AG09319 (cell line): ENCODE measurements around the gene FAM24B.
"Not testable (repeated sequence)": the region's sequence is repeated elsewhere in the genome, so short reads cannot be mapped to it uniquely, and the experiment has no call there.

Experiments
- DNase-seq: peaks from one replicate; pipeline ENCODE4 v3.0.0-alpha.2; 2010; ENCODE audit warnings: low read depth; ENCODE audit errors: extremely low read depth
- TF ChIP-seq, protein P1 (sequence below): IDR thresholded peaks from 2 replicates; pipeline ENCODE4 v1.5.1; 2011; ENCODE audit warnings: low read depth, mild to moderate bottlenecking, inconsistent platforms, low read length, moderate library complexity

The FAM24B gene

DNA sequence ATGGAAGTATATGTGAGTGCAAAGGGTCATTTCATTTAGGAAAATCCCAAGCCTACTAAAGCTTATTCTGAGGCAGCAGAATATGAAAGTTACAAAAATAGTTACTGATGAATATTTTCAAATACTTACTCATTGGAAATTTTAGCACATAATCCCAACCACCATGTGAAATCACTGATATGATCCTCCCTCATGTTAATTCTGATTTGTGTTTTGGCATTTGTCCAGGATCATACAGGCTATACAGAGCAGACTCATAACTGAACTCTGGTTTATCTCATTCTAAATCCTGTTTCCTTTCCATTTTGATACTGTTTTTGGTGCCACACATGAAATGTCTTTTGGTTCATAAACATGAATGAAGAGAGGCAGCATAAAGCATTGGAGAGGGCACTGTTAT lies 3.4 kb upstream of the FAM24B start:
- no peak for DNase-seq
- TF ChIP-seq, protein P1, sequence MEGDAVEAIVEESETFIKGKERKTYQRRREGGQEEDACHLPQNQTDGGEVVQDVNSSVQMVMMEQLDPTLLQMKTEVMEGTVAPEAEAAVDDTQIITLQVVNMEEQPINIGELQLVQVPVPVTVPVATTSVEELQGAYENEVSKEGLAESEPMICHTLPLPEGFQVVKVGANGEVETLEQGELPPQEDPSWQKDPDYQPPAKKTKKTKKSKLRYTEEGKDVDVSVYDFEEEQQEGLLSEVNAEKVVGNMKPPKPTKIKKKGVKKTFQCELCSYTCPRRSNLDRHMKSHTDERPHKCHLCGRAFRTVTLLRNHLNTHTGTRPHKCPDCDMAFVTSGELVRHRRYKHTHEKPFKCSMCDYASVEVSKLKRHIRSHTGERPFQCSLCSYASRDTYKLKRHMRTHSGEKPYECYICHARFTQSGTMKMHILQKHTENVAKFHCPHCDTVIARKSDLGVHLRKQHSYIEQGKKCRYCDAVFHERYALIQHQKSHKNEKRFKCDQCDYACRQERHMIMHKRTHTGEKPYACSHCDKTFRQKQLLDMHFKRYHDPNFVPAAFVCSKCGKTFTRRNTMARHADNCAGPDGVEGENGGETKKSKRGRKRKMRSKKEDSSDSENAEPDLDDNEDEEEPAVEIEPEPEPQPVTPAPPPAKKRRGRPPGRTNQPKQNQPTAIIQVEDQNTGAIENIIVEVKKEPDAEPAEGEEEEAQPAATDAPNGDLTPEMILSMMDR = no peak

DNA sequence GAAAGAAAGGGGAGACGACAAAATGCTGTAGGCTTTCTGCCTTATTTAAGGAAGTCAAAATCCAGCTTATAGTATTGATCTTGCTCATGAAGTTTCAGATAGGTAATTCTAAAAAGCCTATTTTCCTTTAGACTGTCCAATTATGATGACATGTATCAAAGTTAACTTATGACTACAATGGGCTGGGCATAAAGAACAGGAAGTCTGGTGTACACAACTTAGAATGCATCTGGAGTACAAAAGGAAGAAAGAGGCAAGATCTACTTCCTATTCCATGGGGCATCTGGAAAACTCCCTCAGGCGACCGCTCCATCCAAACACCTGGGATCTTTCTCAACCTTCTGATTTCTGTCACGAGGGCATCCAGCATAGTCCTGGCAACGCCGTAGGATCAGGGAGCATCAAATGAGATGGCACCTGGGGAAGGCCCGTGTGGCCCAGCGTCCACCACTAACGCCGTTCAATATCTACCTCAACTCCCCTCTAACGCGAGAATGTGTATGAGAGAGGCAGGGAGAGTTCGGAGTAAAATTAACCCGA lies 512 bp downstream of the FAM24B start:
- DNase-seq = no peak

DNA sequence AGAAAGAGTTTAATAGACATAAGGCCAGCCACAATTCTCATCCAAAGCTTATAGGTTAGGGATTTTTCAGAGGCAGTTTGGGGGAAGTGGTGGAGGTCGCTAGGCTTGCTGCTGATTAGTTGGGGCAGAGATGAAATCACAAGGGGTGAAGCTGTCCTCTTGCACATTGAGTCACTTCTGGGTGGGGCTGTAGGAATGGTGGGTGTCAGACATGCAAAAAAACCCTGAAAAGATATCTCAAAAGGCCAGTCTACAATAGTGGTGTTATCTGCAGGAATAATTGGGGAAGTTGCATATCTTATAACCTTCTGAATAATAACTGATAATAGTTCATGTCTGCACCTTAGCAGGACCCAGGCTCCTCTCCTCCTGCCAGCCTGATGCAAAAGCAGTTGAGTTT lies 2.1 kb downstream of the FAM24B start:
- TF ChIP-seq, protein P1 = no peak
- no peak for DNase-seq

More for the DNA sequence above, 512 bp downstream of the FAM24B start:
- TF ChIP-seq, protein P1 = no peak

DNA sequence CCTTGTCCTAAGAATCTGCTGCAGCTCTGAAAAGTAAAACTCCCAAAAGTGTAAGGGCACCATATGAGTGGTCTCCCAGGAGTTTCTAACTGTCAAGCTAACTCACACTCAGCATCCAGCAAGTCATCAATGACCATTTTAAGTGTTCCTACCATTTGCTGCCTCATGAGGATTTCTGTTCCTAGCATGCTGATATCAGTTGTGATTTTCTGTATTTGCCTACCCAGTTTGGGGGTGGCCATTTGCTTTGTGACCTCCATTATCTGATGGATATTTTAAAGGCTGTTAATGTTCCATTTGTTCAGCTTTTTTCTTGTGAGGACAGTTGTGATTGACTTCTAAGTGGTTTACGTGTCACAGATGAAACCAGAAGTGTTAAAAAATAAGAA lies 2.9 kb downstream of the FAM24B start:
- TF ChIP-seq, protein P1 = no peak
- no peak for DNase-seq

- no peak for DNase-seq
Measured at GRCh38 chr10:122875843-122876466, 3.4 kb downstream of the FAM24B start.

DNA sequence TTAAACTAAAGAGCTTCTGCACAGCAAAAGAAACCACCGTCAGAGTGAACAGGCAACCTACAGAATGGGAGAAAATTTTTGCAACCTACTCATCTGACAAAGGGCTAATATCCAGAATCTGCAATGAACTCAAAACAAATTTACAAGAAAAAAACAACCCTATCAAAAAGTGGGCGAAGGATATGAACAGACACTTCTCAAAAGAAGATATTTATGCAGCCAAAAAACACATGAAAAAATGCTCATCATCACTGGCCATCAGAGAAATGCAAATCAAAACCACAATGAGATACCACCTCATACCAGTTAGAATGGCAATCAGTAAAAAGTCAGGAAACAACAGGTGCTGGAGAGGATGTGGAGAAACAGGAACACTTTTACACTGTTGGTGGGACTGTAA lies 7.4 kb downstream of the FAM24B start:
- DNase-seq = not testable (repeated sequence)

More at GRCh38 chr10:122875843-122876466, 3.4 kb downstream of the FAM24B start:
- TF ChIP-seq, protein P1 = no peak

DNA sequence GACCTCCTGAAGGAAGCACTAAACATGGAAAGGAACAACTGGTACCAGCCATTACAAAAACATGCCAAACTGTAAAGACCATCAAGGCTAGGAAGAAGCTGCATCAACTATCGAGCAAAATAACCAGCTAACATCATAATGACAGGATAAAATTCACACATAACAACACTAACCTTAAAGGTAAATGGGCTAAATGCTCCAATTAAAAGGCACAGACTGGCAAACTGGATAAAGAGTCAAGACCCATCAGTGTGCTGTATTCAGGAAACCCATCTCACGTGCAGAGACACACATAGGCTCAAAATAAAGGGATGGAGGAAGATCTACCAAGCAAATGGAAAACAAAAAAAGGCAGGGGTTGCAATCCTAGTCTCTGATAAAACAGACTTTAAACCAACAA lies 10.6 kb downstream of the FAM24B start:
- DNase-seq = not testable (repeated sequence)

DNA sequence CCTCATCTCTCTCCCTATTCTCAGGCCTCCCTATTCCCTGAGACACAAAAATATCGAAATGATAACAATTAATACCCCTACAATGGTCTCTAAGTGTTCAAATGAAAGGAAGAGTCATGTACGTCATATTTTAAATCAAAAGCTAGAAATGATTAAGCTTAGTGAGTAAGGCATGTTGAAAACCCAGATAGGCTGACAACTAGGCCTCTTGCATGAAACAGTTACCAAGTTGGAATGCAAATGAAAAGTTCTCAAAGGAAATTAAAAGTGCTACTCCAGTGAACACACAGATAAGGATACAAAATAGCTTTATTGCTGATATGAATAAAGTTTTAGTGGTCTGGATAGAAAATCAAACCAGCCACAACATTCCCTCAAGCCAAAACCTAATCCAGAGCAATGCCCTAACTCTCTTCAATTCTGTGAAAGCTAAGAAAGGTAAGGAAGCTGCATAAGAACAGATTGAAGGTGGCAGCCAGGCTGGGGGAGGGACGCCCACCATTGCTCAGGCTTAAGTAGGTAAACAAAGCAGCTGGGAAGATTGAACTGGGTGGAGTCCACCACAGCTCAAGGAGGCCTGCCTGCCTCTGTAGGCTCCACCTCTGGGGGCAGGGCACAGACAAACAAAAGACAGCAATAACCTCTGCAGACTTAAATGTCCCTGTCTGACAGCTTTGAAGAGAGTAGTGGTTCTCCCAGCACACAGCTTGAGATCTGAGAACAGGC lies 12.5 kb downstream of the FAM24B start:
- DNase-seq = not testable (repeated sequence)

- no peak for DNase-seq
Measured at GRCh38 chr10:122864901-122865300, 14.5 kb downstream of the FAM24B start.

More at GRCh38 chr10:122864901-122865300, 14.5 kb downstream of the FAM24B start:
- TF ChIP-seq, protein P1 = no peak
